Stimulated activated CD8-positive, alpha-beta memory T cell treated with anti-CD3 and anti-CD28 coated beads, Interleukin-7, amount 100 ng/mL, for 1 hour (primary cell): ENCODE results near the gene KANSL1.
"Not testable (repeated sequence)": the region's sequence is repeated elsewhere in the genome, so short reads cannot be mapped to it uniquely, and the experiment has no call there.

Source experiments
- DNase-seq, 2 donors: peaks; one replicate each; pipeline ENCODE4 v3.0.0-alpha.2; 2020; ENCODE audit warnings: low read depth in 2 of 2

The KANSL1 gene

DNA sequence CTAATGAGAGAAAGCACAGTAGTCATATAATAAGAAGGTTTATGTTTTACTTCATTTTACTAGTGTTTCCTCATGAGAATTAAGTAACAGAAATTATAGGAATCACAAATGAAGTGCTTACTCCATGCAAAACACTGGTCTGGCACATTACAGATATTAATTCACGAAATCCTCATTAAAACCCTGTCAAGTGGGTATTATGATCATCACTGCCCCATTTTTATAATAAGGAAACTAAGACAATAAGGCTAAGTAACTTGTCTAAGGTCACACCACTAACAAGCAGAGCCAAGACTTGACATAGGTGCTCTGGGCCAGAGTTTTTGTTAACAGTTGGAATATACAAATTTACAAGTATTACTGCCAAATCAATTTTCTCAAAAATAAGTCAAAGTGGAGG lies 83.0 kb downstream of the KANSL1 start:
- DNase-seq = no peak

DNA sequence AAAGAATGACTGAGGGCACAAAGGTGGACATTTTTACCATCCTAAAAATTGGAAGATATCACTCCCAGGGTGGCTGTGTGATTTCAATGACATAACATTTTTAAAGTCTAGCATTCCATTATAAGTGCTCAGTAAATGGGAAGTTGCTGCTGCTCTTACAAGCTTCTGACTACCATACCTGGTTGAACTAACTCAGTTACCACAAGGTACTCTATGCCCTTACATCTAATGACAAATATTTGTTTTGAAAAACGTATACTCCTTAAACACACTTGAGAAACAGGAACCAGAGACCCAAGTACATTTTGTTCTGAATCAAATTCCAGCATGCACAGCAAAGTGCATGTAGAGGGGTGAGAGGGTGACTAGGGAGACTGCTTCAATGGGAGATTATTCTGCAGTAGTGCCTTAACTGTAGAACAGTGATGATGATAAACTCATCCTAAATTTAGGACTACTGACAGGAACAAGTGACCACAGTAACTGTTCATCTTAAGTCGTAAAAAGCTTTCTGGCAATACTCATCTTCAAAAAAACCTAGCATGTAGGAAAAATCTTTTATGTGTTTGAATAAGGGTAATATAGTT lies 83.5 kb downstream of the KANSL1 start:
- no peak for DNase-seq

DNA sequence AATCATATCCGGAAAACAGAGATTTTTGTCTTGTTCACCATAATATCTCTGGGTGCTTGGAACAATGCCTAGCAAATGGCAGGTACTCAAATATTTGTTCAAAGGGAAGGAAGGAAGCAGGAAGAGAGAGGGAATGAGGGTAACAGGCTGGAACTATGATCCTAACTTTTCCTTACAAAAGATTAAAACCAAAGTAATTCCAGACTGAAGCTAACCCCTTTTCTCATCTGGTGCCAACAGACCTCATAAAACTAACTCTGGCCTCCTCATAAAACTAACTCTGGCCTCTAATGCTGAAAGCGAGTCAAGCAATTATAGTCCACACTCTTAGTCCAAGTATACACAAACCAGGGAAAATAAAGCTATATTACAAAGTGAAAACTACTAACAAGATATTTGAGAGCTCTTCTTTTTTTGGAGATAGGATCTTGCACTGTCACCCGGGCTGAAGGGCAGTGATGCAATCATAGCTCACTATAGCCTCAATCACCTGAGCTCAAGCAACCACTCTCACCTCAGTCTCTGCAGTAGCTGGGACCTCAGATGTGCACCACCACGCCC lies 84.6 kb downstream of the KANSL1 start:
- no peak for DNase-seq

- DNase-seq = no peak
Observed at GRCh38 chr17:46108120-46108519, 85.1 kb downstream of the KANSL1 start.

GRCh38 chr17:46106966-46107644 lies 86.1 kb downstream of the KANSL1 start:
- no peak for DNase-seq

GRCh38 chr17:46102806-46103205 lies 90.4 kb downstream of the KANSL1 start:
- not testable (repeated sequence) for DNase-seq

- DNase-seq = not testable (repeated sequence)
Observed at GRCh38 chr17:46101785-46102617, 91.2 kb downstream of the KANSL1 start.

DNA sequence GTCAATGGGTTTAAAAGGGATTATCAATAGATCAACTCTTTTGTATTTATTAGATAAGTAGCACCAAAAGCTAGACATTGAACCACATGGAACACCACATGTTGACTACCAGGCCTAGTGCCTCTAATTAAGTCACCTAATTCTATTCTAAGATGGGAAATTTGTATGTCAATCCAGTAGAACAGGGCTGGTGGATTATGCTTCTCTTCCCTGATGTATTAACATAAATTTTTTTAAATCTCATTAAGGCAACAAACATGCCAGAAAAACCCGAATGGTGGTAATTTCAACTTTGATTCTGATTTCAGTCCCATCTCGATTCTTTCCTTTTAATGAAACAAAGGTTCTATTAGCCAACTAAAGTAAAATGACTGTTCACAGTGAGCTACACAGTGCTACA lies 92.6 kb downstream of the KANSL1 start:
- no peak for DNase-seq

DNA sequence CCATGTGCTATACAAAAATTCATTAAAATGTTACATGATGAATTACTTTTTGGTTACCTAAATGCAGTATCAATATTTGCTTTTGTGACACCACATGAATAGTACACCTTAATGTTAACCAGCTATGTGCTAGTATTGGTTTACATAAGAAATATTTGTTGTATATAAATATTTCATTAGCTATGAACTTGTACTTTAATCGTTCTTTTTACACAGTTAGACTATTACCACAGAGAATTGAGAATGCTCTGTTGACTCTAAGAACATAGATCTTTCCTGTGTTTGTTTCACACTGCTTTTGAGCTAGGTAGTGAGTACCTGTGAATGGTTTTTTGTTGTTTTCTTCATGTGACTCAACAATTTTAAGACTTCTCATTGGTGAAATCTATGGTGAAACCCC lies 93.4 kb downstream of the KANSL1 start:
- DNase-seq = no peak

DNA sequence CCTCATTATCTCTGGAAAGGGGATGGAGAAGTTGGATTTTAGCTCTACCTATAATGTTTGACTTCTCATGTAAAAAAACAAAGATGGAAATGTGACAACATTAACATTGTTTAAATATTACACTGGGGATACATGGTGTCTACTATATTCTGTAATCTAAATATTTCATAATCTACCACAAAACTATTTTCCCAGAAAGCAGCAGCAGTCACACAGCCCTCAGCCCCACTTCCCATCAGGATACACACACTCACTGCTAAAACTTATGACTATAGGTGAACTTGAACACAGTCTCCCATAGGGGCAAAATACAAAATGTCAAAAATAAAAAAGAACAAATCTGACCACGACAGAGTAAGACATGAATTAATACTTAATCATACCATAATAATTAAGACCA lies 95.7 kb downstream of the KANSL1 start:
- no peak for DNase-seq

- DNase-seq = no peak
Observed at GRCh38 chr17:46092991-46093390, 100.2 kb downstream of the KANSL1 start.

GRCh38 chr17:46090871-46091270 lies 102.4 kb downstream of the KANSL1 start:
- no peak for DNase-seq

- DNase-seq = no peak
Observed at GRCh38 chr17:46089389-46089965, 103.8 kb downstream of the KANSL1 start.

DNA sequence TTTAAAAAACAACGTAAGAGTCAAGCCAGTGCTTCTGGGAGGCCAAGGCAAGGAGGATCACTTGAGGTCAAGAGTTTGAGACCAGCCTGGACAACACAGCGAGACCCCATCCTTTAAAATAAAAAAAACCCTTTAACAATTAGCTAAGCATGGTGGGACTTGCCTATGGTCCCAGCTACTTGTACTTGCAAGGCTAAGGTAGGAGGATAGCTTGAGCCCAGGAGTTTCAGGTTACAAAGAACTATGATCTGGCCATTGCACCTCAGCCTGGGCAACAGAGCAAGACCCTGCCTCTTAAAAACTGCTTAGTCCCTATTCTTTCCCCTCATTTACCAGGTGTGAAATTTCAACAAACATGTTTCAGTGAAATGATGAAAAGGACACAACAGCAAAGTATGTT lies 104.6 kb downstream of the KANSL1 start:
- DNase-seq = no peak

- DNase-seq = not testable (repeated sequence)
Observed at GRCh38 chr17:46087871-46088270, 105.4 kb downstream of the KANSL1 start.

DNA sequence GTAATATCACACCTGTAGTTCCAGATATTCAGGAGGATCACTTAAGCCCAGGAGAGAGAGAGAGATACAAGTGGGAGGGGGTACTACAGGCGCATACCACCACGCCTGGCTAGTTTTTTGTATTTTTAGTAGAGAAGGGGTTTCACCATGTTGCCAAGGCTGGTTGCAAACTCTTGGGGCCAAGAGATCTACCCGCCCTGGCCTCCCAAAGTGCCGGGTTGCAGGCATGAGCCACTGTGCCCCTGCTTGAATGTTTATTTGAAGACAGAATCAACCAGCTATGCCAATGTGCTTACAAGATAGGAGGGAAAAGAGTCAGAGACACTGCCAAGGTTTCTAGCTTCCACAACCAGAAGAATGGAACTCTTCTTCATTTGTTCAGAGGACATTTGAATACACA lies 106.4 kb downstream of the KANSL1 start:
- DNase-seq = no peak

GRCh38 chr17:46085522-46085921 lies 107.7 kb downstream of the KANSL1 start:
- DNase-seq = no peak

DNA sequence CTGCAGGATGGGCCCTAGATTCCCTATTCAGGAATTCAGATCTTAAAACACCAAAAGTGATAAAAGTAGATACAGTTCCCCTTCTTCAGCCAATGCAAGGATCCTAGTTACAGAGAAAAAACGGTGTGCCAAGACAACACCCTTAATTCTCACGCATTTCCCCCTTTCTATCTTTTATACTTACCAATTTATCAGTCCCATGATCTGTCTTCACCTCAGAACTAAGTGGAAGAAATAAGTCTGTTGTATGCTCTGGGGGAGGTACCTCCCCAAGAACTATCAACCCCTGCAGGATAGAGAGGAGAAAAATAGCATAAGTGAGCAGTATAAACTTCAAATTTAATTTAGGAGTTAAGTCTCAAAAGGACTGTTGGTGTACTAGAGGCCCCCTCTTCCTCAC lies 111.0 kb downstream of the KANSL1 start:
- no peak for DNase-seq

GRCh38 chr17:46081018-46081320 lies 112.3 kb downstream of the KANSL1 start:
- no peak for DNase-seq

DNA sequence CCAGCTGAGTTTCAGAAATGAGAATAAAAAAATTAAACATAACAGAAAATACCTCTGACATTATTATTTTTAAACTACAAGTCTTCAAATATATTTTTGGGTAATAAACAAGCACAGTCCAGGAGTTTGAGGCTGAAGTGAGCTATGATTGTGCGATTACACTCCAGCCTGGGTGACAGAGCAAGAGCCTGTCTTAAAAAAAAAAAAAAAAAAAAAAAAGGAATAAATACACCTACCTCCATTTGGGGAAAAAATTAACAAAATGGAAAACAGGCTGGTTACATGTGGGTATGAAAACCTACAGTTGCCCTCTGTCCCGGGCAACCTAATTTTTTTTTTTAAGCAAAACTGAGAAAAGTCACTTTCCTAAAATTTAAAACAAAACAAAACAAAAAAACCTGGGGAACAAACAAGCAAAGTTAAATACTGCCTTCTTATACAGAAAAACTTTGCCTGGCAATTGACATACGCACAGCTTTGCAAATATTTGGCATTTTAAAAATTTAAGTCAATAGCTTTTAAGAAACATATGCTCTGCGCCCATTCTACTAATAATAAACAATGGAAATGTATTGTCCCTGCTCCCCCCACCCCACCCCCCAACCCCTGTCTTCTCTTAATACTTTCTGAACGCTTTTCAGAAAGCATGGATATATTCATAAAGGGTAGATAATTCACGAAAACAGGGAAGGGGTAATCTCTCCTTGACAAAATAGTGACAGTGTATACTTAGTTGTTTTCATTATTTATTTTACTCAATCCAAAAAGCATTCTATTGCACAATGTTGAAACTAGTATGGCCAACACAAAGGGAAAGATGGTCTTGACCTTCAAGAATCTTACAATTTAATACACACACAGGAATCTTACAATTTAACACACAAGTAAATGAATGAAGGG lies 112.9 kb downstream of the KANSL1 start:
- DNase-seq = no peak

GRCh38 chr17:46078675-46079074 lies 114.6 kb downstream of the KANSL1 start:
- no peak for DNase-seq
